ENCODE data around the gene PAPPA. TPM values are rescaled to one million over a fixed set of nuclear protein-coding genes. Genes with fewer than 3 reads are reported as not detected.

Gene PAPPA
- total RNA-seq, 1 experiment from 2014 or later, result 0.17 TPM

GRCh38 chr9:116422119-116422979, 268.8 kb downstream of the PAPPA start:
- Histone ChIP-seq H3K4ac (ENCODE audit: low read depth, low read length) (no peak overlapping the region), H3K9ac (ENCODE audit: extremely low read depth, insufficient read length, low read length) (no peak overlapping the region), H2BK120ac (ENCODE audit: low read depth, low read length, poor library complexity, severe bottlenecking) (no peak overlapping the region), H2BK20ac (ENCODE audit: low read depth, low read length, poor library complexity, severe bottlenecking) (no peak overlapping the region), H3K4me1 (ENCODE audit: insufficient read depth, low read length) (no peaks in the 10 kb centered on the region), H3K4me2 (ENCODE audit: insufficient read depth, insufficient read length, low read length) (no peak overlapping the region), H4K5ac (ENCODE audit: insufficient read length, low read depth, low read length) (no peak overlapping the region), H3K23me2 (ENCODE audit: insufficient read length, low read depth, low read length, poor library complexity, severe bottlenecking) (no peaks in the 10 kb centered on the region), H3K79me2 (ENCODE audit: insufficient read depth, low read length) (no peaks in the 10 kb centered on the region), H4K20me1 (ENCODE audit: control insufficient read depth, insufficient read depth, insufficient read length) (no peaks in the 10 kb centered on the region), H2AFZ (ENCODE audit: low read length) (no peak overlapping the region), H3K27ac (ENCODE audit: insufficient read length, low read depth, low read length) (no peak overlapping the region), H3K9me3 (ENCODE audit: control insufficient read depth, low read depth, low read length) (no peaks in the 10 kb centered on the region), H3K79me1 (ENCODE audit: insufficient read depth, low read depth, low read length, poor library complexity, severe bottlenecking) (no peaks in the 10 kb centered on the region), H4K8ac (replicated peaks; ENCODE audit: insufficient read length, low read depth, low read length) (no peak overlapping the region), H3K56ac (ENCODE audit: insufficient read length, low read depth, low read length) (no peak overlapping the region), H2BK15ac (ENCODE audit: low read depth, low read length) (no peak overlapping the region), H3K18ac (ENCODE audit: insufficient read length, low read depth, low read length) (no peak overlapping the region), H2BK12ac (ENCODE audit: insufficient read length, low read depth, low read length) (no peak overlapping the region), H2BK5ac (ENCODE audit: insufficient read length, low read length) (no peak overlapping the region), H3T11ph (ENCODE audit: low read length) (no peak overlapping the region), H4K91ac (ENCODE audit: insufficient read length, low read depth, low read length) (no peak overlapping the region), H3K23ac (ENCODE audit: insufficient read length, low read depth, low read length) (no peak overlapping the region), H3K27me3 (ENCODE audit: insufficient read depth, low read length) (no peaks in the 10 kb centered on the region), H2AK5ac (ENCODE audit: insufficient read length, low read length) (no peak overlapping the region), H3K14ac (ENCODE audit: insufficient read depth, low read length) (no peak overlapping the region)
- TF ChIP-seq CTCF (conservative IDR thresholded peaks at IDR 0.05), result no peak
- no CpG with 5 or more reads among the region's 5 CpGs for WGBS (ENCODE audit: extremely low coverage, insufficient read length, low lambda C conversion rate)
- Mint-ChIP-seq H3K9me3 (no peaks in the 10 kb centered on the region), H3K4me1 (no peaks in the 10 kb centered on the region), H3K27me3 (ENCODE audit: low read depth) (no peaks in the 10 kb centered on the region), H3K36me3 (ENCODE audit: insufficient read depth in 1 of 3, low read depth in 3 of 3) (peaks cover 0 to 8% (median 4%) of the 10 kb centered on the region in 3 experiments; a peak in 4 of 7 replicates), H3K4me3 (no peak overlapping the region), H3K27ac (peak overlapping the region in 1 of 3 experiments; percentile 30; a peak in 2 of 7 replicates)
- no peak for DNase-seq

Measured in H9 (cell line).